ENCODE results near the gene HIPK2. TPM values are rescaled to one million over a fixed set of nuclear protein-coding genes. Genes with fewer than 3 reads are reported as not detected.

Gene HIPK2
- total RNA-seq, 2 donors from 2014 or later: 28.7 to 35.4 TPM

DNA sequence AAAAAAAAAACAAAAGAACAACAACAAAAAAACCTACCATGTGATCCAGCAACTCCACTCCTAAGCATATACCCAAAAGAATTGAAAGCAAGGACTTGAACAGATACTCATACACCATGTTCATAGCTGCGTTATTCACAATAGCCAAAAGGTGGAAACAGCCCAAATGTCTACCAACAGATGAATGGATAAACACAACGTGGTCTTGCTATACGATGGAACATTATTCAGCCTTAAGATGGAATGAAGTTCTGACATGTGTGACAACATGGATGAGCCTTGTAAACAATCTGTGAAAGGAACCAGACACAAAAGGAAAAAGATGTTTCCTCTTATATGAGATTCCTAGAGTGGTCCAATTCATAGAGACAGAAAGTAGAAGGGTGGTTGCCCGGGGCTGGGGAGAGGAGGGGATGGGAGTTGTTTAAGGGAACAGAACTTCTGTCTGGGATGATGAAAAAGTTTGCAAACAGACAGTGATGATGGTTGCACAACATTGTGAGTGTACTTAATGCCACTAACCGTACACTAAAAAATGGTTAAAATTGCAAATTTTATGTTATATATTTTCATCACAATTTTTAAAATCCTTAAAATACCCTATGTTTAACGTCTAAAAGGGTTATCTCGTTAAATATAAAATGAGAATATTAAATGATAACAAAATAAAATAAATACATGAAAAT, 242.7 kb downstream of the HIPK2 start:
- no peak for DNase-seq
- H3K36me3 Mint-ChIP-seq (ENCODE audit: insufficient read depth in 2 of 2): no peaks in the 10 kb centered on the region
- no peaks in the 10 kb centered on the region for H3K4me1 Mint-ChIP-seq (ENCODE audit: low read depth)
- ATAC-seq (replicated peaks in 1 of 2): no peak
- H3K4me3 Mint-ChIP-seq: no peak overlapping the region
- peaks cover 6% of the 10 kb centered on the region for H3K27me3 Mint-ChIP-seq (ENCODE audit: low read depth)
- H3K27ac Mint-ChIP-seq: no peak overlapping the region
- H3K9me3 Mint-ChIP-seq: no peaks in the 10 kb centered on the region

DNA sequence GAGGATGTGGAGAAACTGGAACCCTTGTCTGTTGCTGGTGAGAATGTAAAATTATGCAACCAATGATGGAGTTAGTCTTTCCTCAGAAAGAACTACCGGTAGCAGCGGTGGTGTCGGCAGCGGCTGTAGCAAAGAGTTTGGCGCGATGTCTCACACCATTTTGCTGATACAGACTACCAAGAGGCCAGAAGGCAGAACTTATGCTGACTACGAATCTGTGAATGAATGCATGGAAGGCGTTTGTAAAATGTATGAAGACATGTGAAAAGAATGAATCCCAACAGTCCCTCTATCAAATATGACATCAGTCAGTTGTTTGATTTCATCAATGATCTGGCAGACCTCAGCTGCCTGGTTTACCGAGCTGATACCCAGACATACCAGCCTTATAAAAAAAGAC, 243.7 kb downstream of the HIPK2 start:
- DNase-seq (no peak), ATAC-seq (replicated peaks in 1 of 2) (no peak)
- H3K4me3 Mint-ChIP-seq: no peak overlapping the region
- no peak overlapping the region for H3K27ac Mint-ChIP-seq
- H3K4me1 Mint-ChIP-seq (ENCODE audit: low read depth): no peaks in the 10 kb centered on the region
- H3K27me3 Mint-ChIP-seq (ENCODE audit: low read depth): peaks cover 7% of the 10 kb centered on the region
- H3K36me3 Mint-ChIP-seq (ENCODE audit: insufficient read depth in 2 of 2): no peaks in the 10 kb centered on the region
- no peaks in the 10 kb centered on the region for H3K9me3 Mint-ChIP-seq

DNA sequence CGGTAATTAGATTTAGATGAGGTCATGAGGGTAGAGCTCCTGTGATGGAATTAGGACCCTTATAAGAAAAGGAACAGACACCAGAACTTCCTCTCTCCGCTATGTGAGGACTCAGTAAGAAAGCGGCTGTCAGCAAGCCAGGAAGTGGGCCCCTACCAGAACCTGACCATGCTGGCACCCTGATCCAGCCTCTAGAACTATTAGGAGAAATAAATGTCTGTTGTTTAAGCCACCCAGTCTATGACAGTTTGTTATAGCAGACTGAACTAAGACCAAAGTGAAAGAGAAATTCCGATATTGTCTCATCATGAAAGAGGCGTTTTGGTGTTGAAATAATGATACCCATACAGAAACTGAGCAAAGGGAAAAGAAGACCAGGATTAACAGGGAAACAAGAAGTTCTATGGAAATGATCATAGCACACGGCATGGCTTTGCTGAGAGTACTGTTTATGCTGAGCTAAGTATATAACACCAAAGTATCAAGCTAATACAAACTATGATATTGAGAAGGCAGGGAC, 245.1 kb downstream of the HIPK2 start:
- Mint-ChIP-seq H3K27me3 (ENCODE audit: low read depth) (peaks cover 20% of the 10 kb centered on the region), H3K27ac (no peak overlapping the region), H3K4me1 (ENCODE audit: low read depth) (no peaks in the 10 kb centered on the region), H3K9me3 (peaks cover 0 to 2% of the 10 kb centered on the region in 2 donors), H3K36me3 (ENCODE audit: insufficient read depth in 2 of 2) (no peaks in the 10 kb centered on the region), H3K4me3 (no peak overlapping the region)
- no peak for ATAC-seq (replicated peaks in 1 of 2)
- no peak for DNase-seq

- Mint-ChIP-seq H3K9me3 (peaks cover 0 to 2% of the 10 kb centered on the region in 2 donors), H3K4me3 (no peak overlapping the region), H3K27ac (no peak overlapping the region), H3K27me3 (ENCODE audit: low read depth) (peaks cover 20% of the 10 kb centered on the region), H3K36me3 (ENCODE audit: insufficient read depth in 2 of 2) (no peaks in the 10 kb centered on the region), H3K4me1 (ENCODE audit: low read depth) (peaks cover 7% of the 10 kb centered on the region)
- ATAC-seq (replicated peaks in 1 of 2) (no peak), DNase-seq (no peak)
Observed at GRCh38 chr7:139531094-139531493, 246.7 kb downstream of the HIPK2 start.

- DNase-seq (no peak), ATAC-seq (replicated peaks in 1 of 2) (no peak)
- Mint-ChIP-seq H3K27ac (no peak overlapping the region), H3K9me3 (peaks cover 0 to 2% of the 10 kb centered on the region in 2 donors), H3K27me3 (ENCODE audit: low read depth) (peaks cover 50% of the 10 kb centered on the region), H3K4me3 (no peak overlapping the region), H3K4me1 (ENCODE audit: low read depth) (peaks cover 7% of the 10 kb centered on the region), H3K36me3 (ENCODE audit: insufficient read depth in 2 of 2) (no peaks in the 10 kb centered on the region)
Observed at GRCh38 chr7:139526578-139527544, 250.9 kb downstream of the HIPK2 start.

- peaks cover 61% of the 10 kb centered on the region for H3K27me3 Mint-ChIP-seq (ENCODE audit: low read depth)
- no peak for ATAC-seq (replicated peaks in 1 of 2)
- H3K27ac Mint-ChIP-seq: no peak overlapping the region
- no peak for DNase-seq
- H3K4me3 Mint-ChIP-seq: no peak overlapping the region
- peaks cover 1 to 4% of the 10 kb centered on the region in 2 donors for H3K36me3 Mint-ChIP-seq (ENCODE audit: insufficient read depth in 2 of 2)
- peaks cover 0 to 2% of the 10 kb centered on the region in 2 donors for H3K9me3 Mint-ChIP-seq
- H3K4me1 Mint-ChIP-seq (ENCODE audit: low read depth): peaks cover 7% of the 10 kb centered on the region
Observed at GRCh38 chr7:139525750-139526149, 252.0 kb downstream of the HIPK2 start.

GRCh38 chr7:139525239-139525638, 252.6 kb downstream of the HIPK2 start:
- H3K27me3 Mint-ChIP-seq (ENCODE audit: low read depth): peaks cover 61% of the 10 kb centered on the region

DNA sequence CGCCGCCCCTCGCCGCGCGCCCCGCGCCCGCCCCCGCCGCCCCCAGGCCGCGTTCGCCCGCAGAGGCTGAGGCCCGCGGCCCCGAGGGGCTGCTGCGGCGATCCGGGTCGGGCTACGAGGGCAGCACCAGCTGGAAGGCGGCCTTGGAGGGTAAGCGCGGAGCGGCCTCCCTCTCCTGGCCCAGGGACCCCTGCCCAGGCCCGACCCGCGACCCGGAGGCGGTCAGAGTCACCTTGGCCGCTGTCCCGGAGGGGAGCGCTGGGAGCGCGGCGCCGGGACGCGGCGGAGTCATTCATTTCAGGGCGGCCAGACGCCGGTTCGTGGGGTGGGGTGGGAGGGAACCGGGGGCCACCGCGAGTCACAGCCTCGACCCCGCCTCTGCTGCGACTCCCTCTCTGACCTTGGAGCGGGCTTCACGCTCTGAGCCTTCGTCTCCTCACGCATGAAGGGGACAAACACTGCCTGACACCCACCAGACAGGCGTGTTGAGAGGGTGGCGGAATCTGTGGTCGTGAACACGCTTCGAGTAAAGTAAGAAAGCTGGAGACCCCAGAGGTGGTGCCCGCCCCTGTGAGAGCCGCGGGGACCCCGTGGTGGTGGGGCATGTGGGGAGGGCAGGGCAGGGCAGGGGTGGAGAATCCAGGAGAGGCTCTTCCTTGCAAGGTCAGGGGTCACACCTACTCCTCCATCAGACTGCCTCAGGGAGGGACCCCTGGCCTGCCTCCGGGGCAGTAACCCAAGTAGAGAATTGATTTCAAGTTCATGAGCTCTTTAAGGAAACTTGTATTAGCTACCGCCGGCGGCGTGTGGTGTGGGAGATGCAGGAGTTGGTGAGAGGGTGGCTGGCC, 253.6 kb downstream of the HIPK2 start:
- ATAC-seq (replicated peaks in 1 of 2) (no peak), DNase-seq (no peak)
- Mint-ChIP-seq H3K4me1 (ENCODE audit: low read depth) (peaks cover 7% of the 10 kb centered on the region), H3K27ac (no peak overlapping the region), H3K27me3 (ENCODE audit: low read depth) (peaks cover 60% of the 10 kb centered on the region), H3K9me3 (peaks cover 0 to 2% of the 10 kb centered on the region in 2 donors), H3K36me3 (ENCODE audit: insufficient read depth in 2 of 2) (peaks cover 1 to 4% of the 10 kb centered on the region in 2 donors), H3K4me3 (peak overlapping the region in 1 of 2 donors; percentile 32)

More at GRCh38 chr7:139525239-139525638, 252.6 kb downstream of the HIPK2 start:
- H3K9me3 Mint-ChIP-seq: peaks cover 0 to 2% of the 10 kb centered on the region in 2 donors
- peaks cover 7% of the 10 kb centered on the region for H3K4me1 Mint-ChIP-seq (ENCODE audit: low read depth)
- H3K36me3 Mint-ChIP-seq (ENCODE audit: insufficient read depth in 2 of 2): peaks cover 1 to 4% of the 10 kb centered on the region in 2 donors
- no peak for DNase-seq
- ATAC-seq (replicated peaks in 1 of 2): no peak
- H3K27ac Mint-ChIP-seq: no peak overlapping the region
- no peak overlapping the region for H3K4me3 Mint-ChIP-seq

GRCh38 chr7:139523199-139523941, 254.4 kb downstream of the HIPK2 start, which contains the start of gene CLEC2L:
TSS of gene CLEC2L (plus strand) at chr7:139523685. CDS start at chr7:139523928, 243 bp downstream.
- no peaks in the 10 kb centered on the region for H3K9me3 Mint-ChIP-seq
- peak in 1 of 2 donors; percentile 31 for DNase-seq
- no peak within 1 kb of the TSS for H3K27ac Mint-ChIP-seq
- H3K4me1 Mint-ChIP-seq (ENCODE audit: low read depth): peaks cover 7% of the 10 kb centered on the region
- peak; percentile 59 to 61 for ATAC-seq (replicated peaks in 1 of 2)
- H3K4me3 Mint-ChIP-seq: peak within 1 kb of the TSS; percentile 50 to 54
- peaks cover 52% of the 10 kb centered on the region for H3K27me3 Mint-ChIP-seq (ENCODE audit: low read depth)
- H3K36me3 Mint-ChIP-seq (ENCODE audit: insufficient read depth in 2 of 2): peaks cover 1 to 4% of the 10 kb centered on the region in 2 donors

GRCh38 chr7:139522830-139523198, 255.0 kb downstream of the HIPK2 start:
- H3K4me1 Mint-ChIP-seq (ENCODE audit: low read depth): peaks cover 7% of the 10 kb centered on the region
- no peak overlapping the region for H3K27ac Mint-ChIP-seq
- H3K4me3 Mint-ChIP-seq: no peak overlapping the region
- DNase-seq (no peak), ATAC-seq (replicated peaks in 1 of 2) (no peak)
- peaks cover 47% of the 10 kb centered on the region for H3K27me3 Mint-ChIP-seq (ENCODE audit: low read depth)
- H3K9me3 Mint-ChIP-seq: no peaks in the 10 kb centered on the region
- peaks cover 1 to 4% of the 10 kb centered on the region in 2 donors for H3K36me3 Mint-ChIP-seq (ENCODE audit: insufficient read depth in 2 of 2)

DNA sequence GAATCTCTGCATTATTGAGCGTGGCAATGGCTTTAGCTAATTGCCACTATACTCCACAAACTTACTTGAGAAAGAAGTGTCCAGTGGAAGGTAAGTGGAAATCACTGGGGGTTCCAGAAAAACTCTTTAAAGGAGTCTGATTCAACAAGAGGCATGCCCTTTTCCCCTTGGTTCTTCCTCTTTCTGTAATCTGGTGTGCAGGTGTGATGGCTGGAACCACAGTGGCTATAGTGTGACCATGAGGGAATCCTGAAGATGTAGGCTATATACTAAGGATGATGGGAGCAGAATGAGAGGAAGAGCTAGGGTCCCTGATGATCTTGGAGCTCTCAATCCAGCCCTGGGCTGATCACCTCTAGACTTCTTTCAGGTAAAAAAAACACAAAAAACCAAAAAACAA, 256.4 kb downstream of the HIPK2 start:
- DNase-seq (no peak), ATAC-seq (replicated peaks in 1 of 2) (no peak)
- Mint-ChIP-seq H3K27me3 (ENCODE audit: low read depth) (peaks cover 47% of the 10 kb centered on the region), H3K36me3 (ENCODE audit: insufficient read depth in 2 of 2) (peaks cover 1 to 4% of the 10 kb centered on the region in 2 donors), H3K27ac (no peak overlapping the region), H3K4me3 (no peak overlapping the region), H3K9me3 (no peaks in the 10 kb centered on the region), H3K4me1 (ENCODE audit: low read depth) (no peaks in the 10 kb centered on the region)

DNA sequence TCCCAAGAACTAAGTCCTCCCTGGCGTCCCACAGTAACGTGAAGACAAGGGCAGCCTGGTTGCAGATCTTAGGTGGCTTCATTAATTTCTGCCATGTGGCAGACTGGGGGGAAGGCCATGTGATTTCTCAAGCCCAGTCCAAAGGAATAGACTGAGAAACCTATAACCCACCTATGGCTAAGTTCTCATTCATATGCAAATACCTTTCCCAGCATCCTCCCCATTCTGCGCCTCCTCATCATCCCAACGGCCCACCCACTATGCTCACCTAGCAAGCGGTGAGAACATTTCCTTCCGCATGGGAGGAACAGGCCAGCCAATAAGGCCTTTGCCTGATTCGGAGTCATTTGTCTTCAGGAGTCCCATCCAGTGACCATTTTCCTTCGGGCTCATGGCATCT, 262.5 kb downstream of the HIPK2 start:
- H3K4me3 Mint-ChIP-seq: no peak overlapping the region
- DNase-seq: no peak
- H3K27ac Mint-ChIP-seq: no peak overlapping the region
- ATAC-seq (replicated peaks in 1 of 2): no peak
- H3K36me3 Mint-ChIP-seq (ENCODE audit: insufficient read depth in 2 of 2): no peaks in the 10 kb centered on the region
- no peaks in the 10 kb centered on the region for H3K27me3 Mint-ChIP-seq (ENCODE audit: low read depth)
- no peaks in the 10 kb centered on the region for H3K9me3 Mint-ChIP-seq
- H3K4me1 Mint-ChIP-seq (ENCODE audit: low read depth): no peaks in the 10 kb centered on the region
